ENCODE measurements around the gene FGFRL1. TPM values are rescaled to one million over a fixed set of nuclear protein-coding genes. Genes with fewer than 3 reads are reported as not detected.

FGFRL1 gene
- polyA plus RNA-seq, 1 donor, result 12.6 TPM

GRCh38 chr4:1019320-1019719 lies 7.9 kb downstream of the FGFRL1 start:
- no CpG with 5 or more reads among the region's 9 CpGs for WGBS (ENCODE audit: insufficient coverage, low lambda C conversion rate)
- no peaks in the 10 kb centered on the region for H3K36me3 ChIP-seq (ENCODE audit: control insufficient read depth, insufficient read depth, low read length)
- no peak overlapping the region for H3K27ac ChIP-seq (ENCODE audit: low read length)

GRCh38 chr4:1019729-1020470 lies 8.5 kb downstream of the FGFRL1 start:
- no CpG with 5 or more reads among the region's 23 CpGs for WGBS (ENCODE audit: insufficient coverage, low lambda C conversion rate)
- Histone ChIP-seq H3K27me3 (ENCODE audit: control insufficient read depth, insufficient read depth, low read length) (no peaks in the 10 kb centered on the region), H3K4me3 (ENCODE audit: low read length) (no peak overlapping the region), H3K36me3 (ENCODE audit: control insufficient read depth, insufficient read depth, low read length) (no peaks in the 10 kb centered on the region), H3K9me3 (ENCODE audit: control insufficient read depth, low read depth, low read length) (peaks cover 3% of the 10 kb centered on the region), H3K27ac (ENCODE audit: low read length) (no peak overlapping the region), H3K4me1 (ENCODE audit: control insufficient read depth, insufficient read depth, low read length) (peaks cover 3% of the 10 kb centered on the region)
- DNase-seq, result no peak

More at GRCh38 chr4:1019320-1019719, 7.9 kb downstream of the FGFRL1 start:
- H3K4me3 ChIP-seq (ENCODE audit: low read length), result no peak overlapping the region
- H3K27me3 ChIP-seq (ENCODE audit: control insufficient read depth, insufficient read depth, low read length), result no peaks in the 10 kb centered on the region
- H3K4me1 ChIP-seq (ENCODE audit: control insufficient read depth, insufficient read depth, low read length), result peaks cover 7% of the 10 kb centered on the region
- DNase-seq, result no peak
- H3K9me3 ChIP-seq (ENCODE audit: control insufficient read depth, low read depth, low read length), result peaks cover 2% of the 10 kb centered on the region

GRCh38 chr4:1021386-1022050 lies 10.1 kb downstream of the FGFRL1 start:
- WGBS (ENCODE audit: insufficient coverage, low lambda C conversion rate), result no CpG with 5 or more reads among the region's 19 CpGs

GRCh38 chr4:1022051-1022738 lies 10.8 kb downstream of the FGFRL1 start:
- Histone ChIP-seq H3K9me3 (ENCODE audit: control insufficient read depth, low read depth, low read length) (peaks cover 3% of the 10 kb centered on the region), H3K27me3 (ENCODE audit: control insufficient read depth, insufficient read depth, low read length) (no peaks in the 10 kb centered on the region), H3K27ac (ENCODE audit: low read length) (no peak overlapping the region), H3K4me1 (ENCODE audit: control insufficient read depth, insufficient read depth, low read length) (peaks cover 7% of the 10 kb centered on the region), H3K4me3 (ENCODE audit: low read length) (no peak overlapping the region), H3K36me3 (ENCODE audit: control insufficient read depth, insufficient read depth, low read length) (peaks cover 5% of the 10 kb centered on the region)
- WGBS (ENCODE audit: insufficient coverage, low lambda C conversion rate), result no CpG with 5 or more reads among the region's 46 CpGs
- no peak for DNase-seq

More at GRCh38 chr4:1021386-1022050, 10.1 kb downstream of the FGFRL1 start:
- no peak for DNase-seq
- Histone ChIP-seq H3K4me1 (ENCODE audit: control insufficient read depth, insufficient read depth, low read length) (peaks cover 7% of the 10 kb centered on the region), H3K36me3 (ENCODE audit: control insufficient read depth, insufficient read depth, low read length) (peaks cover 5% of the 10 kb centered on the region), H3K27me3 (ENCODE audit: control insufficient read depth, insufficient read depth, low read length) (no peaks in the 10 kb centered on the region), H3K9me3 (ENCODE audit: control insufficient read depth, low read depth, low read length) (peaks cover 3% of the 10 kb centered on the region), H3K4me3 (ENCODE audit: low read length) (no peak overlapping the region), H3K27ac (ENCODE audit: low read length) (no peak overlapping the region)

- H3K36me3 ChIP-seq (ENCODE audit: control insufficient read depth, insufficient read depth, low read length), result peaks cover 5% of the 10 kb centered on the region
- DNase-seq, result no peak
- H3K27me3 ChIP-seq (ENCODE audit: control insufficient read depth, insufficient read depth, low read length), result peaks cover 2% of the 10 kb centered on the region
- no peak overlapping the region for H3K4me3 ChIP-seq (ENCODE audit: low read length)
- no peak overlapping the region for H3K27ac ChIP-seq (ENCODE audit: low read length)
- peaks cover 7% of the 10 kb centered on the region for H3K4me1 ChIP-seq (ENCODE audit: control insufficient read depth, insufficient read depth, low read length)
- WGBS (ENCODE audit: insufficient coverage, low lambda C conversion rate), result 71% methylated on average over 1 of the region's 19 CpGs
- H3K9me3 ChIP-seq (ENCODE audit: control insufficient read depth, low read depth, low read length), result peaks cover 3% of the 10 kb centered on the region
Observed at GRCh38 chr4:1022739-1023066, 11.3 kb downstream of the FGFRL1 start.

GRCh38 chr4:1023075-1023640 lies 11.7 kb downstream of the FGFRL1 start:
- Histone ChIP-seq H3K4me3 (ENCODE audit: low read length) (no peak overlapping the region), H3K36me3 (ENCODE audit: control insufficient read depth, insufficient read depth, low read length) (peaks cover 5% of the 10 kb centered on the region), H3K27ac (ENCODE audit: low read length) (no peak overlapping the region), H3K27me3 (ENCODE audit: control insufficient read depth, insufficient read depth, low read length) (peaks cover 5% of the 10 kb centered on the region), H3K9me3 (ENCODE audit: control insufficient read depth, low read depth, low read length) (peaks cover 3% of the 10 kb centered on the region), H3K4me1 (ENCODE audit: control insufficient read depth, insufficient read depth, low read length) (peaks cover 7% of the 10 kb centered on the region)
- WGBS (ENCODE audit: insufficient coverage, low lambda C conversion rate), result 100% methylated on average over 1 of the region's 20 CpGs
- DNase-seq, result no peak

- peaks cover 5% of the 10 kb centered on the region for H3K36me3 ChIP-seq (ENCODE audit: control insufficient read depth, insufficient read depth, low read length)
- WGBS (ENCODE audit: insufficient coverage, low lambda C conversion rate), result no CpG with 5 or more reads among the region's 83 CpGs
- H3K9me3 ChIP-seq (ENCODE audit: control insufficient read depth, low read depth, low read length), result peaks cover 3% of the 10 kb centered on the region
- DNase-seq, result no peak
- peaks cover 7% of the 10 kb centered on the region for H3K4me1 ChIP-seq (ENCODE audit: control insufficient read depth, insufficient read depth, low read length)
- no peak overlapping the region for H3K4me3 ChIP-seq (ENCODE audit: low read length)
- peaks cover 14% of the 10 kb centered on the region for H3K27me3 ChIP-seq (ENCODE audit: control insufficient read depth, insufficient read depth, low read length)
- no peak overlapping the region for H3K27ac ChIP-seq (ENCODE audit: low read length)
Observed at GRCh38 chr4:1023895-1024740, 12.7 kb downstream of the FGFRL1 start.

- Histone ChIP-seq H3K27ac (ENCODE audit: low read length) (no peak overlapping the region), H3K4me1 (ENCODE audit: control insufficient read depth, insufficient read depth, low read length) (peaks cover 7% of the 10 kb centered on the region), H3K4me3 (ENCODE audit: low read length) (no peak overlapping the region), H3K27me3 (ENCODE audit: control insufficient read depth, insufficient read depth, low read length) (peaks cover 16% of the 10 kb centered on the region), H3K9me3 (ENCODE audit: control insufficient read depth, low read depth, low read length) (peaks cover 3% of the 10 kb centered on the region), H3K36me3 (ENCODE audit: control insufficient read depth, insufficient read depth, low read length) (peaks cover 5% of the 10 kb centered on the region)
- peak in 1 of 2 donors; percentile 66 for DNase-seq
- no CpG with 5 or more reads among the region's 32 CpGs for WGBS (ENCODE audit: insufficient coverage, low lambda C conversion rate)
Observed at GRCh38 chr4:1024882-1025545, 13.6 kb downstream of the FGFRL1 start.

GRCh38 chr4:1026115-1026514 lies 14.7 kb downstream of the FGFRL1 start:
- H3K4me3 ChIP-seq (ENCODE audit: low read length), result no peak overlapping the region
- WGBS (ENCODE audit: insufficient coverage, low lambda C conversion rate), result no CpG with 5 or more reads among the region's 17 CpGs
- H3K4me1 ChIP-seq (ENCODE audit: control insufficient read depth, insufficient read depth, low read length), result peaks cover 7% of the 10 kb centered on the region
- no peak for DNase-seq
- peaks cover 18% of the 10 kb centered on the region for H3K27me3 ChIP-seq (ENCODE audit: control insufficient read depth, insufficient read depth, low read length)
- peaks cover 3% of the 10 kb centered on the region for H3K9me3 ChIP-seq (ENCODE audit: control insufficient read depth, low read depth, low read length)
- no peak overlapping the region for H3K27ac ChIP-seq (ENCODE audit: low read length)
- H3K36me3 ChIP-seq (ENCODE audit: control insufficient read depth, insufficient read depth, low read length), result peaks cover 5% of the 10 kb centered on the region
